WI38 (cell line): ENCODE data around the gene DGCR2.
"Not testable (repeated sequence)": the region's sequence is repeated elsewhere in the genome, so short reads cannot be mapped to it uniquely, and the experiment has no call there.

Source experiments
- H3K4me3 ChIP-seq: 2 replicates; pipeline ENCODE4 v1.5.1; 2011; ENCODE audit warnings: low read depth, mild to moderate bottlenecking, control low read depth, low read length
- TF ChIP-seq, protein P1 (sequence below): IDR thresholded peaks from 2 replicates; pipeline ENCODE4 v1.5.1; 2012; ENCODE audit warnings: low read depth, mild to moderate bottlenecking, control low read depth, low read length

Gene DGCR2

DNA sequence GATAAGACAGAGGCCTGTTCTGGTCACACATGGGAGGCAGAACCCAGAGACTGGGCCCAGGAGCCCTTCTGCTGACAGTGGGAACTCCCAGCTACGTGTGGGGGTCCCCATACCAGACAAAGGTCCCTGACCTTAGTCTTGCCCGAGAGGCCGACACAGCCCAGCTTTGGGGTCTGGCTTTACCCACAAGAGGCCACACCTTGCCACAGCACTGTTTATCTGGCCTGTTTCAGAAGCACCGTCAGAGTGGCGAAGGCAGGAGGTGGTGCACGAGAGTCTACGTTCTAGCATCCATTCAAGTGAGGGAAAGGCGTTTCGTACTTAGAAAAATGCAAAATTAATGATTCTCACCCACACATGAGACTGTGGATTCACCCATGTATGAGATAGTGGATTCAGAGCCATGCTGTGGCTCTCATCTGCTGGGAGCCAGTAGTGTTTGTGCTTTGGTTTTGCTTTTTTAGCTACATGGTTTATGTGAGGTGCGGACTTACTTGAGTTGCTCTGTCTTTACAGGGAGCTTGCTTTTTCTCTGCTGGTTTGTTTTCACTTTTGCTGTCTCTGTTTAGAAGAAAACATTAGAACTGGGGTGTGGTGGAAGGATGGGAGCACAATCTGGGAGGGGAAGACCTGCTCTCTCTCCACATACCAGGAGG lies 129.5 kb downstream of the DGCR2 start:
- TF ChIP-seq, protein P1, sequence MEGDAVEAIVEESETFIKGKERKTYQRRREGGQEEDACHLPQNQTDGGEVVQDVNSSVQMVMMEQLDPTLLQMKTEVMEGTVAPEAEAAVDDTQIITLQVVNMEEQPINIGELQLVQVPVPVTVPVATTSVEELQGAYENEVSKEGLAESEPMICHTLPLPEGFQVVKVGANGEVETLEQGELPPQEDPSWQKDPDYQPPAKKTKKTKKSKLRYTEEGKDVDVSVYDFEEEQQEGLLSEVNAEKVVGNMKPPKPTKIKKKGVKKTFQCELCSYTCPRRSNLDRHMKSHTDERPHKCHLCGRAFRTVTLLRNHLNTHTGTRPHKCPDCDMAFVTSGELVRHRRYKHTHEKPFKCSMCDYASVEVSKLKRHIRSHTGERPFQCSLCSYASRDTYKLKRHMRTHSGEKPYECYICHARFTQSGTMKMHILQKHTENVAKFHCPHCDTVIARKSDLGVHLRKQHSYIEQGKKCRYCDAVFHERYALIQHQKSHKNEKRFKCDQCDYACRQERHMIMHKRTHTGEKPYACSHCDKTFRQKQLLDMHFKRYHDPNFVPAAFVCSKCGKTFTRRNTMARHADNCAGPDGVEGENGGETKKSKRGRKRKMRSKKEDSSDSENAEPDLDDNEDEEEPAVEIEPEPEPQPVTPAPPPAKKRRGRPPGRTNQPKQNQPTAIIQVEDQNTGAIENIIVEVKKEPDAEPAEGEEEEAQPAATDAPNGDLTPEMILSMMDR = no peak
- no peak overlapping the region for H3K4me3 ChIP-seq

GRCh38 chr22:18991821-18992442 lies 130.3 kb downstream of the DGCR2 start:
- no peak overlapping the region for H3K4me3 ChIP-seq
- TF ChIP-seq, protein P1 = no peak

DNA sequence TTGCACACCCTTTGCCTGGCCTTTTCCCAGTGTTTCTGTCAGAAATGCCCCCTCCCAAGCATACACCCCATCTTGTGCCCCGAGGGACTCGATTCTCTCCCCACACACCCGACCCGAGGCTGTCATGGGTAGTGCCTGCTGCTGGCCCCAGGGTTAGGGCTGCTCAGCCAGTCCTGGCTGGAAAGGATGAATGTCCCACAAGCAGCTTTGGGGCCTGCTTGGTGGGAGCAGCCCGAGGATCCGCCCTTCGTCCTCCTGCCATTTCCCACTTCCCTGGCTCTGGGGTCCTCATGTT lies 131.1 kb downstream of the DGCR2 start:
- TF ChIP-seq, protein P1 = no peak
- no peak overlapping the region for H3K4me3 ChIP-seq

GRCh38 chr22:18990355-18991137 lies 131.7 kb downstream of the DGCR2 start:
- TF ChIP-seq, protein P1 = no peak
- no peak overlapping the region for H3K4me3 ChIP-seq

DNA sequence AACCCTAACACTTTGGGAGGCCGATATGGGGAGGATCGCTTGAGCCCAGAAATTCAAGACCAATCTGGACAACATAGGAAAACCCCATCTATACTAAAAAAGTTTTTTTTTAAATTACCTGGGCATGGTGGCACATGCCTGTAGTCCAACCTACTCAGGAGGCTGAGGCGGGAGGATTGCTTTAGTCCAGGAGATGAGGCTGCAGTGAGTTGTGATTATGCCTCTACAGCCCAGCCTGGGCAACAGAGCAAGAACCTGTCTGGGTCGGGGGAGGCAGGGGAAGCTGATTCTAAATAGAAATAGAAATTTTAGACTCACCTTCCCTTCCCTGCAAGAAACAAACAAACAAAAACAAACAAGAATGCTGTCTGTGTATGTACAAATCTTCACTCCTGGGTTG lies 133.3 kb downstream of the DGCR2 start:
- TF ChIP-seq, protein P1 = no peak
- H3K4me3 ChIP-seq = no peak overlapping the region

- H3K4me3 ChIP-seq = no peak overlapping the region
- TF ChIP-seq, protein P1 = peak; percentile 32
Measured at GRCh38 chr22:18987765-18988164, 134.4 kb downstream of the DGCR2 start.

- not testable (repeated sequence) for H3K4me3 ChIP-seq
Measured at GRCh38 chr22:18987114-18987513, 135.1 kb downstream of the DGCR2 start.
